AML-193 (cell line): Measurements from ENCODE around the gene DAZAP1.

Source experiments
- DNase-seq, 2 experiments: peaks; one replicate each; lab custom pipeline; 2025; lab: John Stamatoyannopoulos, UW

DAZAP1 gene

DNA sequence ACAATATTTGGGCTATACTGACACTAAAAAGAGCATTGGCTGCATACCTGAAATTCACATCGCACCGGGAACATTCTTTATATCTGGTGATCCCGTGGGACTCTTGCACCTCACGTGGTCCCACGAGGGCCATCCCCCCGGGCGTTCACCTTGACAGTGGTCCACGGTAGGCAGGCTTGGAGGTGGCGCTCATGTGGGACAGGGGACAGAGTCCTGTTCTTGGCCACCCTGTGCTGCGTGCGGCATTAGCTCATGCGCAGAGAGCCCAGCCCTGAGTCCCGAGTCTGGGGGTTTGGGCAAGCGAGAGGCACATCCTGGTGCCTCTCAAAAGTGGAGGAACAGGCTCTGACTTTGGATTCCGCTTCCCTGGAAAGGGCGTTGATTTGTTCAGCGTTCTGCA lies 13.5 kb upstream of the DAZAP1 start:
- DNase-seq = no peak

DNA sequence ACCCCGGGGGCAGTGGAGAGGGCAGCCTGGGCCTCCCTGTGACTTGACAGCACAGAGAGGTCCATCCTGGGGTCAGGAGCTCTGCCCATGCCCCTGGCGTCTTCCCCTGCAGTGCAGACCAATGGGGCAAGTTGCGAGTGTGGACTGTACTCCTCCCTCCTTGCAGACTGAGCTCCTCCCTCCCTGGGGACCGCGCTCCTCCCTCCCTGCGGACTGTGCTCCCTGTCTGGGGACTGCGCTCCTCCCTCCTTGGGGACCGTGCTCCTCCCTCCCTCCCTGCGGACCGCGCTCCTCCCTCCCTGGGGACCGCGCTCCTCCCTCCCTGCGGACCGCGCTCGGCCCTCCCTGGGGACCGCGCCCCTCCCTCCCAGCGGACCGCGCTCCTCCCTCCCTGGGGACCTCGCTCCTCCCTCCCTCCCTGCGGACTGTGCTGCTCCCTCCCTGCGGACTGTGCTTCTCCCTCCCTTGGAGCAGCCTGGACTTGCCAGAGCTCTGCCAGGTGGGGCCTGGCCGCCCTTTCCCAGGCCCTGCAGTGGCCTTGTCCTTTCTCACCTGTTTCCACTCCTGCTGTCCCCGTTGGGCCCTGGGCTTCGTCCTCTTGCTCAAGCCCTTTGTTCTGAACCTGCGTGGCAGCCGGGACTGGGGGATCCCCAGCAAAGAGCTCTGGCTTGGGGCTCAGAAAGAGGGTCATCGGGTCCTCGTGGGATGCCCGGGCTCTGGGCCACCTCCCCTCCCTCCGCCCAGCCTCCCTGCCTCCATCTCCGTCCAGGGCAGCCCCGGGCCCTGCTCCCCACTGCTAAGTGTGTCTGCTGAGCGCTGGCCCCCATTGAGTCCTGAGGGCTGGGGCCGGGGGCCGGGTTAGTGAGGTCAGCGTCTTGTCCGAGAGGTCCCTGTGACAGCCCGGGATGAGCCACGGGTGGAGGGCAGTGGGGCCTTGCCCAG lies 12.9 kb upstream of the DAZAP1 start:
- DNase-seq = no peak

DNA sequence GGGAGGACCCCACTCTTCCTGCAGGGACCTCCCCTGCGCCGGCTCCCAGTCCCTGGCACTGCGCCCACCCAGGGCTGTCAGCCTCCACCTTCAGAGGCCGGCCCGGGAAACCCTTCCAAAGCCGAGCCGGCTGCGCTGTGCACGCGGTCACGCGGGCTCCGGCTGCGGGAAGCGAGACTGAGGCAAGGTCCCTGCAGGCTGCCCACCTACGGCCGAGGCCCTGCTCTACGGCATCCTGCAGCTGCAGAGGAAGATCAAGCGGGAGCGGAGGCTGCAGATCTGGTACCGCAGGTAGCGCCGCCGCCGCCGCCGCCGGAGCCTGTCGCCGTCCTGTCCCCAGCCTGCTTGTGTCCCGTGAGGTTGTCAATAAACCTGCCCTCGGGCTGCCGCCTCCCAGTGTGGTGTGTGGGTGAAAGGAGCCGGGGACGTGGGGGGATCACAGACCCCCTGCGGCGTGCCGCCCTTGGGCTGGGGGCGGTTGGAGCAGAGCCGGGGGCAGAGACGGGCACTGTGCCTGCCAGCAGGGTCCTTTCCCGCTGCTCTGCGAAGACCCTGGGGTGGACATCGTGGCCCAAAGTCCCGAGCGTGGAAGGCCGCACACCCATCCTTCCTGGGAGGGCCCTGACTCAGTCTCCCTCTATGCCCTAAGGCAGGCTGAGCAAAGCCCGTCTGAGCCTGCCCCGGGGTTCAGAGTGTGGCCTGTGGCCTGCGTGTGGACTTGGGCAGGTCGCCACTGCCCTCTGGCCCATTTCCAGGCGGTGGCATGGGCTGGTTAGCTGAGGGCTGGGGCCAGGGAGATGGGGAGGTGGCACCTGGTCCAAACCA lies 12.0 kb upstream of the DAZAP1 start:
- DNase-seq = no peak

DNA sequence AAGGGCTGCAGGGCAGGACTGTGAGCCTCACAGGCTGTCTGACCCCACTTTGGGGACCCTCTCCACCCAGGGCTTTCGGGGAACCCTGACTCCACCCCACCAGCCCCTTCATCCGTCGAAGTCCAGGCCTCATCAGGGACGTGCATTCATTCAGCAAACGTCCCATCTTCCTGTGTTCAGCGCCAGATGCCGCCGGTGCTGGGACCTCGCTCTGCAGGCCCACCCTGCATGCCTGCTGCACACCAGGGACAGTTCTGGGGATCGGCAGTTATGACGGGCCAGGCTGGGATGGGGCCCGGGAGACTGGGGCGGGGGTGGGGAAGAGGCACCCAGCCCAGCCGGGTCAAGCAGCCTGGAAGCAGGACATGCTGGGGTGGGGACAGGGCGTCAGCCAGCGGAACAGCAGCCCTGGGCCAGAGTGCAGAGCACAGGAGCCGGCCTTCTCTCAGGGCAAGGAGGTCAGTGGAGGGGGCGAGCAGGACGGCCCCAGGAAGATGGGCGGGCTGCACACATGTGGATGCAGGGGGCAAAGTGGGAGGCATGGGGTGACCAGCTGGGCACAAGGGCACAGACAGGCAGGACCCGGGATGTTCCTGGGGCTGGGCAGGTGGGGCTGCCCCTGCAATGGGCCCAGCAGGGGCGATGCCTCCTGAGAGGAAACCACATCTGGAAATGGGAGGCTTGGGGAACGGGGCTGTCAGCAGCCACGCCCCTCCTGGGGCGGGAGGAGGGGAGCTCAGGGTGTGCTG lies 11.2 kb upstream of the DAZAP1 start:
- no peak for DNase-seq

DNA sequence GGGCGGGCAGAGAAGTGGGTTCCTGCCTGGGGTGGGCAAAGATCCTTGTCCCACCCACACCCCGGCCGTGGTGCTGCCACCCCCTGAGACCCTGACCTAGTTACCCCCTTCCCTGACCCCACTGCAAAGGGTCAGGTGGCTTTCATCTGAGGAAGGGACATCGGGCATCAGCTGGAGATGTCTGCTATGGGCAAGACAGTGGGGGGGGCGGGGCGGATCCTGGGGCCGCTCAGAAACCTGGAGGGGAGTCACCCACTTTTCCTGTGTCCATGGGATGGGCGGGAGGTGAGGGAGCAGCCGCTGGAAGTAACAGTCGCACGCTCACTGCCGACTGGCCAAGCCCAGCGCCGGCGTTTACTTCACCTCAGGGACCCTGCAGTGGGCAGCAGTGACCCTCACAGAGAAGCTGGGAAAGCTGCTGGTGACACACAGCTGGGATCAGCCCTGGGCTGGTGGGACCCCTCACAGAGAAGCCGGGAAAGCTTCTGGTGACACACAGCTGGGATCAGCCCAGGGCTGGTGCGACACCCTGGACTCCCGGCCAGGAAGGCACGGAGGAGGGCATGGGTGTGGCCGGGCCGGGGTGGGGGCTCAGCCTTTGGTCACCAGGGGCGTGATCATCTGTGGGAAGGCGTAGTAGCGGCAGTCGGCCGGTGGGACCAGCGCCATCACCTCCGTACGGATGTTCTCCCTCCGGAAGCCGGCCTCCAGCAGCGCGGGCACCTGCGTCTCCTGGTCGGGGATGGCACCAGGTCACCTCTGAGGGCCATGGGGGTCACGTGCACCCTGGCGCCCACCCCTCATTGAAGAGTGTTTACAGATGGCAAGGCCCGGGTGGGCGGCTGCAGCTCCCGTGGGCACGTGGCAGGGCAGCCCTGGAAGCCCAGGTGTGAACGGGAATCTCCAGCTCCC lies 10.4 kb upstream of the DAZAP1 start:
- DNase-seq = no peak

DNA sequence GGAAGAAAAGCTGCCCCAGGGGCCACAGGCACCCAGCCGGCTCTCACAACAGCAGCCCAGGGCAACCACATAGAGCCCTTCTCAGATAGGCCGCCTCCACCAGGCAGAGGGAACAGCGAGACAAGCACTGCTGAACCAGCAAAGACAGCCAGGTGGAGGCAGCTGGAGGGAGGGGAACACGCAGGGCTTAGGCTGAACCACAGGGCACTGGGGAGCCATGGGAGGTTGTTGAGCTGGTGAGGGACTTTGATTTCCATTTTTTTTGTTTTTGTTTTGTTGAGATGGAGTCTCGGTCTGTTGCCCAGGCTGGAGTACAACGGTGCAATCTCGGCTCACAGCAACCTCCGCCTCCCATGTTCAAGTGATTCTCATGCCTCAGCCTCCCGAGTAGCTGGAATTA lies 9.5 kb upstream of the DAZAP1 start:
- DNase-seq = no peak

DNA sequence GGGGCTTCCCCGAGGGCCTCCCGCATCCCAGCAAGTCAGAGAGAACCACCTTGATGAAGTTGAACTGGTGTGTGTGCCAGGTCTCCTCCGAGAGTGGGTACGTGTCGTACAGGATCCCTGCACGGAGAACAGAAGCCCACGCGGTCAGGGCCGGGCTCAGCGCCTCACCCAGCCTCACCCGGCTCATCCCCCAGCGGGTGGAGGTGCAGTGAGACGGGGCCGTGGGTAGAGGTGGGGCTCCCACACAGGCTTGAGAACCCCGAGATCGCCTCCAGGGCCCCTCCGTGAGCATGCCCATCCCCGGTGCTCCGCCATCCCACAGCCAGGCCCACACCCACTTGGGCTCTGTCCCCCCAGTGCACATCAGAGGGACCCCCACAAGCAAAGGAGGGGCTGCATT lies 8.3 kb upstream of the DAZAP1 start:
- no peak for DNase-seq

DNA sequence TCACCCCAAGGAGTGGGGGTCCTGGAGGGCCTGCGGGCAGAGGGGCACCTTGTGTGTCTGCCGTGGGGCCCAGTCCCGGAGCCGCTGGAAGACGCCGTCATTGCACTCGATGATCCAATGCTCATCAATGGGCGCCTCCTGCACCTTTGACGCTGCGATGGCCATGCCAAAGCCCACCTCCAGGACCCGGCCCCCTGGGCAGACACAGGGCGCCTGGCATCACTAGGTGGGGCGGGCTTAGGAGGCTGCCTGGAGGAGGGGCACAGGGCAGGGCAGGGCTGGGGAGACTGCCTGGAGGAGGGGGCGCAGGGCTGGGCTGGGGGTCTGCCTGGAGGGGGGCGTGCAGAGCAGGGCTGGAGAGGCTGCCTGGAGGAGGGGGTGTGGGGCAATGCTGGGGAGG lies 7.6 kb upstream of the DAZAP1 start:
- no peak for DNase-seq

DNA sequence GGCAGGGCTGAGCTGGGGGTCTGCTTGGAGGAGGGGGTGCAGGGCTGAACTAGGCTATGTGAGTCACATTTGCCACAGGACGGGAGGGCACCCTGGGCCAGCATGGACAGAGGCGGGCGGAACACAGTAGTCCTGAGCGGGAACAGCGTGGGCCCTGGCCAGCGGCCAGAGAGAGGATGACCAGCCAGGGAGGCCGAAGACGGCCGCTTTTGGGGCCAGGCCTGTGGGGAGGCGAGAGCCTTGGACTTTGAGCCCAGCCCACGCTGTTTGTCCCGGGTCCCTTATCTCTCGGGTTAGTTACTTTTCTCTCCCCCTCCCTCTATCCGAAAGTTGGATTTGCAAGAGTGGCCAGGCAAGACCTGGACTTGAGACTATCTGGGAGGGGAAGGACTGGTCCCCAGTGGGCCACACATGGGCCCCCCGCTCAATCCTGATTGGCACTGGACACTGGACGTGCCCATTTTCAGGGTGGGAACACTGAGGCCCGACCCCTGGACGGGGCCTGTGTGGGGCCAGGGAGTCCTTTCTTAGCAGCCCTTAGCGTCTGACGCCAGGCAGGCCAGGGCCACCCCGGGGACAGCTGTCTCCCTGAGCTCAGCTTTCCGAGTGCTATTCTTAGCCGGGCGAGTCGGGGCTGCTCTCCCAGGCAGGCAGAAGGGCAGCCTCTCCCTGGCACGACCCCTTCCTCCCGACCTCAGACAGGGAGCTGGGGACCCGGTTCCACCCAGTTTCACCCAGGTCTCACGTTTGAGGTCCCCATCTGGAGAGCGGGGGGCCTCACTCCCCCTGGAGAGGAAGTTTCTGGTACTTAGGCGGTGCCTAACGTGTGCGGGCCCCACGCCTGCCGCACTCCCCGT lies 6.9 kb upstream of the DAZAP1 start:
- DNase-seq = no peak

DNA sequence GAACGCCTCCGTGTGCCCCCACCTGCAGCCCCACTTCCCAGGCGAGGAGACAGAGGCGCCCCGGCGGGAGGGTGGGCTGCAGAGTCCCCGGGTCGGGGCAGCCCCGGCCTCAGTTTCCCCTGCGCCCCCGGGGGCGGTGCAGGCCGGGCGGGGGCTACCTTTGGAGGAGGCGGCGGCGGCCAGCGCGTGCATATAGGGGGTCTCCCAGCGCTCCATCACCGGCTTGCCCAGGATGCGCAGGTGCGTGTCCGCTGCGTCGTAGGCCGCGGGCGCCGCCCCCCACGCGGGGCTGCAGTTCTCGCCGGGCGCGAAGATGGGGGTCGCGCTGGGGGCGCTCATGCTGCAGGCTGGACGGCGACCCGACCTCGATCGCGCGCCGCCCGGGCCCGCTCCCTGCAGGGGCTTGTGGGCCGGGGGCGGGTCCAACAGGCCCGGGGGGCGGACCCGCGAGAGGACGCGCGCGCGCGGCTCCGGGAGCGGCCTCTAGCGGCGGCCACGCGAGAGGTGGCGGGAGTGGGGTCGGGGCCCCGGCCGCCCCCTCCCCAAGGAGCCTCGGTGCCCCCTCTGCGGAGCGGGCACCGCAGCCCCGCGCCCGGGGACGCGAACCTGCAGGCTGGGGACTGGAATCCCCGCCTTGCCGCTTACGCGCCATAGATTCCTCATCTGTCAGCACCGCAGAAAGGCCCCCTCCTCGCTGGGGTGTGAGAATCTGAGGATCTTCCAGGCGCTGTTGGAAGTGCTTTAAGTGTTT lies 6.1 kb upstream of the DAZAP1 start, which contains the start of gene GAMT:
TSS of gene GAMT (minus strand) at position 405 of the 751 bp plus-strand sequence. CDS start at position 339, 66 bp downstream.
- no peak for DNase-seq

DNA sequence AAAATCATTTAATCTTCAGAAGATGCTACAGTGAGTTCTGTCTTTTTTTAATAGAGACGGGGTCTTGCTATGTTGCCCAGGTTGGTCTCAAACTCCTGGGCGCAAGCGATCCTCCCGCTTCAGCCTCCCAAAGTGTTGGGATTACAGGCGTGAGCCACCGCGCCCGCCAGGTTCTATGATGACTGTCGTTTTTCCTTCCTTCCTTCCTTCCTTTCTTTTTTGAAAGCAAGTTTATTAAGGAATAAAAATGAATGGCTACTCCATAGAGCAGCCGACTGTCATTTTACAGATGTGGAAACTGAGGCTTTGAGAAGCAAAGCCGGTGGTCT lies 5.5 kb upstream of the DAZAP1 start:
- no peak for DNase-seq

DNA sequence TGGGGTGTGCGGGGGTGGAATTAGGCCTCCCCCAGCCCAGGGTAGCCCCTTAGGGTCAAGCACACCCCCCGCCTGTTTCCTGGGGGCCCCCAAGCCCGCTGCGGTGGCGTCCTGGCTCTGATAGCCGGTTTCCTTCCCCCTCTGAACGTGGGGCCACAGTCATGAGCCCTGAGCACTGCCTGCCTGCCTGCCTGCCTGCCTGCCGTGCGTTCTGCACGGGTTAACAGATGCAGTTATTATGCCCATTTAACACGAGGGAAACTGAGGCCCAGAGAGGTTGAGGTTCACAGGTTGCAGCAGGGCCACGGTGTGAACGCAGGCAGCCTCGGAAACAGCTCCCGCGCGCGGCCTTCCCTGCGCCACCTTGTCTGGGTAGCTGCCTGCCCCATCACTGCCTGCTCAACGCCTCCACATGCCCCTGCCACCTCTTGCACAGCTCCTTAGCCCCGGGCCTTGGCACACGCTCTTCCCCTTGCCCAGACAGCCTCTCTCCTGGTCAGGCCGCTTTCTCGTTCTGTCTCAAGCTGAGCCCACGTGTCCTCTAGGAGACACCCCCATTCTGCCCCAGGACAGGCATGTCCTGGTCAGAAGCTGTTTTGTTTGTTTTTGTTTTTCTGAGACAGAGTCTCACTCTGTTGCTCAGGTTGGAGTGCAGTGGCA lies 4.8 kb upstream of the DAZAP1 start:
- no peak for DNase-seq

DNA sequence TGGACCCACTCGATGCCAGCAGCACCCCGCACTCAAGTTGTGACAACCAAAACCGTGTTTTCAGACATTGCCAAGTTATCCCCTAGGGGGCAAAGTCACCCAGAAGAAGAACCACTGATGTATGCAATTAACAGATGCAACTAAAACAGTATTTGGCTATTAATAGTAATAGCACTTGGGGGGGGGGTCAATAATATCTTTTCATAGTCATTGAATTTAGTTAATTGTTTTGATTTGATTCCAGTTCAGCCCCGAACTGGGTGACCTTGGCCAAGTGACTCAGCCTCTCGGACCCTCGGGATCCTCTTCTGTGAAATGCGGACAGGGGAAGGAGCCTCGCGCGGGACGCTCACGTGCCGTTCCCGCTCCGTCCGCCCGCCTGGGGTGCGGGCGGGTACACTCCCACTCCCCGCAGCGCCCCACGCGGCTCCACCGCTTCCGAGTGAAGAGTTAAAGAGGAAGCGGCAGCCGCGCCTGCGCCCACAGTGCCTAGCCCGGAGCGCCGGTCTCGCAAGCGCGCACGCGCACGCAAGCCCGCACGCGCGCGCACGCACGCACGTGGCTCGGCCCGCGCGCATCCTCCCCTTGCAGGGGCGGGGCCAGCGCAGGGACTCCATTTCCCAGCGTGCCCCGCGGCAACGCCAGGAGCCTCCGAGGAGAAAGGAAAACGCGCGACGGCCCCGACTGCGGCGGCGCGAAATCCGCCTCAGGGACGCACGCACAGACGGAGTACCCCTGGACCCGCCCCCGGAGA lies 435 bp upstream of the DAZAP1 start:
- DNase-seq = peak; percentile 93 to 94

DNA sequence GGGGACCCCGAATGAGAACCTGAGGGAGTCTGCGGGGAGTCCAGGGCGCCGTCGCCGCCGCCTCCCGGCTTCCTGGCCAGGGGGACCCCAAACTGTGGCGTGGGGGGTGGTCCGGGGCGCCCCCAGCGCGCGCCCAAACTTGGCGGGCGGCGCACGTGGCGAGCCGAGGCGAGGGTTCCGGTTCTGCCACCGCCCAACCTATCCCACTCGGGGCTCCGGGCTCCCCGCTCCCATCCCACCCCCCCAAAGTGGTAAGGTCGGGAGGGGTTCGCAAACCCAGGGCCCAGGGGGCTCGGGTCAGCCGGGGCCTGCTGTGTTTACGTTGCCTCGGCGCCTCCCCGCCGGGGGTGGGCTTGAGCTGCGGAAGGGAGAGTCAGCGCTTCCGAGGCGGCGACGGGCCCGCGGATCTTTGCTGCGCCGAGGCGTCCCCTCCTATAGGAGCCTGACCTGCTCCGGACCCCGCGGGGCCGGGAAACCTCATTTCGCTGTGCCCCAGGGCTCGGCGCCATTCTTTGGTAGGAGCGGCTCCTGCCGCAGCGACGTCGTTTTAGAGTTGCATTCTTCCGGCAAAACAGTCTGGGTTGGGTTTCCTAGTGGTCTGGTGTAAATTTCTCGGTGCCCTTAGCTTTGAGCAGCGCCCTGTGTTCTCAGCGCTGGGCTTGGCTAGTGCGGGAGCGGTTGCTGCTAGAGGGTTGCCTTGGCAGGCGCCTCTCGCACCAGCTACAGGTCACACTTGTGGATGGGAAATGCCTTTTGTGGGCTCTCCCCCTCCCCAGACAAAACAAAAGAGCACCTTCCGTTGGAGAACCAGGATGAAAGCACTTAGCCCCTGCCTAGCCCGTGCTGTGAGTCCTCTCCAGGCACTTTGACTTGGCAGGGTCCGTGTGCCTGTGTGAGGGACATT lies 1.2 kb downstream of the DAZAP1 start:
- DNase-seq = no peak

DNA sequence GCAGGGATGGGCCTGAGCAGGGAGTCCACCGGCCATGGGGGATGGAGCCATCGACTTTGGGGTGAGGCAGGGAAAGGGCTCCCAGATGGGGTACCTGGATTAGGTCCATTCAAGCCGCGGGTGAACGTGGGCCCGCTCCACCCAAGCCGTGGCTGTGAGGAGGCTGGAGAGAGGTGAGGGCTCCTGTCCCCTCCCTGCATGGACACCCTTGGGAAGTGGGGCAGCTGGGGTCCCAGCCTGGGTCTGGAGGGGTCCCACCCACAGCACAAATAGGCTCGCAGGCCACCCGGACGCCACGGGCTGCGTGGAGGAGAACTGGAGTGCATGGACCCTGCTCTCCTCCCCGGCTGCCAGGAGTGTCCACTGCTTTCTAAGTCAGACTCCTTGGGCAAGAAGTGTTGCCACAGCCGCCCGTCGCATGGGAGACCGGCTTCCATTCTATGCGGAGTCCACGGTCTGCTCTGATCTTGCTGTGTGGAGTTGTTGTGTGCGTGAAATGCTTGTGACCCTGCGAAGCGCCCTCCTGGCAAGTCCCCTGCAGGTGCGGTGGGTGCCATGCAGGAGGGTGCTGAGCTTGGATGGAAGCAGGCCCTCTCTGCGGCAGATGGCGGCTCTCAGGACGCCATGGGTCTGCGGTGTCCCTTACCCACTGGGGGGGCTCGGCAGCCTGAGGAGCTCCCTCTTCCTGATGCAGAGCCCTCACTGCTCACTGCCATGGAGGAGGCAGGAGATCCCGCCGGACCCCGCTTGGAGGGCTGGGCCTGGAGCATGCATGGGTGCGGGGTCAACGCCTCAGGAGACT lies 2.0 kb downstream of the DAZAP1 start:
- DNase-seq = no peak

DNA sequence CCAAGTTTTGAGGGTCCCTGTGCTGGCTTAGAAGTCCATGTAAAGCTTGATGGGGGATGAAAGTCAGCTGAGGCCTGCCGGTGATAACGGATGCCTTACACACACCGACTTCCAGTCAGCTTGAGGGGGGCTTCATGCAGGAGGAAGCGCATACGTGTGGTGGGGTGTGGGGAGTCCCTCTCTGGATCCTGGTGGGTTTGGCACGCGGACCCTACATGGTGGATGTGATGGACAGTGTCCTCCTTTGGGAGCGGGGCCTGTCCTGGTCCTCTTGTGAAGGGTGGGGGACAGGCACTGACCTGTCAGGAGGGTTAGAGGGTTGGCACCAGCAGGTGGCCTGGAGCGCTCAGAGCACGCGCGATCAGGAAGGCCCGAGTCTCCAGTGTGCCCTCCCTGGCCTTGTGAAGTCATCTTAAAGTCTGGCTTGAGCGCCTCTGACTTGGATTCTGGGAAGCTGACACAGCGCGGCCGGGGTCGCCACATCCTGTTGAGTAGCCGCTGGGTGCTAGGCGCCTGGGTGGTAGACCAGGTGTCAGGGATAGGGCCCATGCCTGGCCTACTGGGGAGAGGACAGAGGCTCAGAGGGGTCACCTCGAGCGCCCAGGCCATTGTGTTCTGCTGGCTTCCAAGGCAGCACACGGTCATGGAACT lies 2.9 kb downstream of the DAZAP1 start:
- no peak for DNase-seq
